ENCODE data around the gene CSMD2. TPM values are rescaled to one million over a fixed set of nuclear protein-coding genes. Genes with fewer than 3 reads are reported as not detected.

Gene CSMD2
- total and polyA plus RNA-seq, 7 donors = 0.02 to 0.32 (median 0.10) TPM

DNA sequence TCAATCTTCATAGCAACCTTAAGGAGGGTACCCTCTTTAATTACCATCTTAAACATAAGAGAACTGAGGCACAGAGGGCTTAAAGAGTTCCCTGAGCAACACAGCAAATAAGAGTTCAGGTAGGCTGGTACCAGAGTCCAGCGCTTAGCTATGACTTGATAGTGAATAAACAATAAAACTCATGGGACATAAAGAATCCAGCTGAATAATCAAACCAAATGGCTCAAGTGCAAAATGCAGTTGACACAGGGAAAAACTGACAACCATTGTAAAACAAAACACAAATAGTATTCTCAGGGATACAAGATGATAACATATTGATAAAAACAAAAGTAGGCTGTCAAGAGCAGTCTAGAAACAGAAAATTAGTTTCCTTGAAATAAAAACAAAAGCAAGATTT is 478.0 kb downstream of the CSMD2 start:
- Histone ChIP-seq H3K4me3 (no peak overlapping the region), H3K36me3 (ENCODE audit: insufficient read depth in 1 of 2, low read depth in 1 of 2) (no peaks in the 10 kb centered on the region), H3K27ac (no peak overlapping the region), H3K27me3 (ENCODE audit: insufficient read depth in 3 of 3, low read length in 2 of 3) (peaks cover 0 to 34% (median 6%) of the 10 kb centered on the region in 3 donors), H3K4me1 (no peaks in the 10 kb centered on the region), H3K9me3 (no peaks in the 10 kb centered on the region)
- WGBS, 3 donors = 88 to 100% (median 89%) methylated on average over 1 of the region's 1 CpG
- intact Hi-C loops (cut with DNase I) = no loop called here
- no peak for DNase-seq
- TF ChIP-seq, protein P1, sequence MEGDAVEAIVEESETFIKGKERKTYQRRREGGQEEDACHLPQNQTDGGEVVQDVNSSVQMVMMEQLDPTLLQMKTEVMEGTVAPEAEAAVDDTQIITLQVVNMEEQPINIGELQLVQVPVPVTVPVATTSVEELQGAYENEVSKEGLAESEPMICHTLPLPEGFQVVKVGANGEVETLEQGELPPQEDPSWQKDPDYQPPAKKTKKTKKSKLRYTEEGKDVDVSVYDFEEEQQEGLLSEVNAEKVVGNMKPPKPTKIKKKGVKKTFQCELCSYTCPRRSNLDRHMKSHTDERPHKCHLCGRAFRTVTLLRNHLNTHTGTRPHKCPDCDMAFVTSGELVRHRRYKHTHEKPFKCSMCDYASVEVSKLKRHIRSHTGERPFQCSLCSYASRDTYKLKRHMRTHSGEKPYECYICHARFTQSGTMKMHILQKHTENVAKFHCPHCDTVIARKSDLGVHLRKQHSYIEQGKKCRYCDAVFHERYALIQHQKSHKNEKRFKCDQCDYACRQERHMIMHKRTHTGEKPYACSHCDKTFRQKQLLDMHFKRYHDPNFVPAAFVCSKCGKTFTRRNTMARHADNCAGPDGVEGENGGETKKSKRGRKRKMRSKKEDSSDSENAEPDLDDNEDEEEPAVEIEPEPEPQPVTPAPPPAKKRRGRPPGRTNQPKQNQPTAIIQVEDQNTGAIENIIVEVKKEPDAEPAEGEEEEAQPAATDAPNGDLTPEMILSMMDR (IDR thresholded peaks at IDR 0.05) = no peak
- ATAC-seq = no peak

DNA sequence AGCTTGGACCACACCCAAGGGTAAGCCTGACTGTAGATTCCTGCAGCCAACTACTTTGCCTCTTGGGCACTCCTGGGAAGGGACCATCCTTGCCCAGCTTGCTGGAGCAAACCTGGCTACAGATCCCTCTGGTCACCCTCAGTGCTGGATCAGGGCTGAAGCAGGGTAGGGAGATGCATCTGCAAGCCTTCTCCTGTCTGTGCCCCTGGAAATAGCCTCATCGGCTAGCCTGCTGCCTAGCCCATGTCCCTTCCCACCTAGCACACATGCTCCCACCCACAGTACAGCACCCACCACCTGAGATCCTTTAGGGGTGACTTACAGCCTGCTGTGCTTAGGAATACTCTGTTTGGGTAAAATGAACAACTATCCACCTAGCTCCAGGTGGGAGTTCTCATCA is 478.5 kb downstream of the CSMD2 start:
- no peak for DNase-seq
- Histone ChIP-seq H3K4me1 (no peaks in the 10 kb centered on the region), H3K36me3 (ENCODE audit: insufficient read depth in 1 of 2, low read depth in 1 of 2) (no peaks in the 10 kb centered on the region), H3K4me3 (no peak overlapping the region), H3K27ac (no peak overlapping the region), H3K9me3 (no peaks in the 10 kb centered on the region), H3K27me3 (ENCODE audit: insufficient read depth in 3 of 3, low read length in 2 of 3) (peaks cover 0 to 34% (median 6%) of the 10 kb centered on the region in 3 donors)
- intact Hi-C loops (cut with DNase I) = no loop called here
- ATAC-seq = no peak
- 95 to 100% (median 100%) methylated on average over 1 of the region's 1 CpG for WGBS, 3 donors
- TF ChIP-seq, protein P1 (IDR thresholded peaks at IDR 0.05) = no peak

DNA sequence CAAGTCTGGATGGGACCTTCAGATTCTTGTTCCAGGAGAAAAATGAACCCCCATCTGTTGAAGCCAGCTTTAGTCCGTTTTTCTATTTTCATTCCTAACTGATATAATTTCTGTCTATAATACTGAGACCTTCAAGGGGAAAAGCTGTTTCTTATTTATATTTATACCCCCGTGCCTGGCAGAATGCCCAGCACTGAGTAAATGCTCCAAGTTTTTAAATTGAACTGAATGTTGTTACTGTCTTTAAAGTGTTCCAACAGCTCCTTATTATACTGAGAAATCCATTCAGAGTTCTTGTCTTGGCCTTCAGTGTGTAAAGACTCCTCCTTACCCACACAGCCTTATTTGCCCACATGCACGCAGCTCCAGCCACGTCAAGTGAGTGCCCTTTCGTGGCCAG is 479.8 kb downstream of the CSMD2 start:
- TF ChIP-seq, protein P1 (IDR thresholded peaks at IDR 0.05) = no peak
- Histone ChIP-seq H3K27me3 (ENCODE audit: insufficient read depth in 3 of 3, low read length in 2 of 3) (peaks cover 0 to 34% (median 6%) of the 10 kb centered on the region in 3 donors), H3K27ac (no peak overlapping the region), H3K9me3 (no peaks in the 10 kb centered on the region), H3K36me3 (ENCODE audit: insufficient read depth in 1 of 2, low read depth in 1 of 2) (no peaks in the 10 kb centered on the region), H3K4me3 (no peak overlapping the region), H3K4me1 (no peaks in the 10 kb centered on the region)
- no peak for ATAC-seq
- intact Hi-C loops (cut with DNase I) = no loop called here
- 49 to 63% (median 54%) methylated on average over 5 of the region's 5 CpGs for WGBS, 3 donors
- no peak for DNase-seq

DNA sequence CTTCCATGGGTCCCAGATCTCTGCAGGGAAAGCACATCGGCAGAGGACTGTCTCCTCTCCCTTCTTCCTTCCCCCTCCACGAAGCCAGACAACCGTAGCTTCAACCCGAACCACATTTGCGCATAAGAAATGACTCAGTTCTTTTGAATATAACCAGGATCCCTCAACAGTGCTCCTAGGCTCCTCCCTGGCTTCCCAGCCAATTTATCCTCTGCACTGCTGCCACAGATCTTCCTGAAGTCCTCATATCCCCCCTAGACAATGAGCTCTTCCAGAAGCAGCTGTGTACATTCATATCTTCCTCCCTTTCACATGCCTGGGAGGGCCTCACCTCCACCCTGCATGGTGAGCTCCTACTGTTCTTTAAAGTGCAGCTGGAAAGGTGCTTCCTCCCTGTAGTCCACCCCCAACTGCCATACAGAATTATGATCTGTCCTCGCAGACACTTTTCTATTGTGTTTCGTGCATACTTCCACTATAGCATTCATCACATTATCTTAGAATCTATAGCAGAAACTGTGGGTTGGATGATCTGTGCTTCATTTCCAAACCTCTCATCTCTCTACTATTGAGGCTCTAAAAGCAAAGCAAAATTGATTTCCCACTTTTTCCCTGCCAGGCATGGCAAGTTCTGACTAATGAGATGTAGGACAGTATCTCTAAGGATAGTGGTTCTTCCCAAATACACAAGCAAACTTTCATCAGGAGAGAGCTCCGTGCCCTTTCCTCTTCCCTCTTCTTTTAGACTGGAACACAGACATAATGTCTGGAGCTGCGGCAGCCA is 480.4 kb downstream of the CSMD2 start:
- H3K4me3 ChIP-seq = no peak overlapping the region
- DNase-seq (no peak), ATAC-seq (no peak)
- intact Hi-C loops (cut with DNase I) = no loop called here
- no peak overlapping the region for H3K27ac ChIP-seq
- H3K4me1 ChIP-seq = no peaks in the 10 kb centered on the region
- TF ChIP-seq, protein P1 (IDR thresholded peaks at IDR 0.05) = no peak
- 72 to 80% (median 74%) methylated on average over 9 of the region's 9 CpGs for WGBS, 3 donors
- H3K36me3 ChIP-seq (ENCODE audit: insufficient read depth in 1 of 2, low read depth in 1 of 2) = no peaks in the 10 kb centered on the region
- H3K9me3 ChIP-seq = no peaks in the 10 kb centered on the region
- peaks cover 0 to 34% (median 6%) of the 10 kb centered on the region in 3 donors for H3K27me3 ChIP-seq (ENCODE audit: insufficient read depth in 3 of 3, low read length in 2 of 3)

Measured in psoas muscle (tissue), 8 donors.